ENCODE data around the gene NEURL4.
"Not testable (repeated sequence)": the region's sequence is repeated elsewhere in the genome, so short reads cannot be mapped to it uniquely, and the experiment has no call there.

NEURL4 gene
- 36.3 to 79.7 (median 60.8) reads per million in 9 experiments for total RNA-seq

DNA sequence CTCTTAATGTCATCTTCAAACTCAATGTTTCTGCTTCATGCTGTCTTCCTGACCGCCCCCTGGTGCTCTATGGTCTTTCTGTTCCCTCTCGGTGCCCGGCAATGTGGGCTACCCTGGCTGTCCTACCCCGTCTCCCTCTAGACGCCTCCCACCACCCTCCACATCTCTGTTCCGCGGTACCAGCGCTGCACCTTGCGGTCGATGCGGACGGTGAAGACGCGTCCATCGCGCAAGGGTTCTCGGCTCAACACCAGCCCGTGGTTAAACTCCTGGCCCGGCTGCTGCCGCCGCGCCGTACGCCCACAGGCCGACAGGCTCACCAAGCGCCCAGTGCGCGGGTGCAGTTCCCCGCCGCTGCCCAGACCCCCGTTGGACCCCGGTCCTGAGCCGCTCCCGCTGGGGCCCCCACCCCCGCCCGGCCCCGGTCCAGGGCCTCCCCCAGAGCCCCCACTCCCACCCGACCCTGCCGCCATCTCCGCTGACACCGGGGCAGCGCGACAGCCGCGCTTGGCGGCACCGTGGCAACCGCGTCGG, at the start of gene NEURL4:
Gene NEURL4, minus strand, starts transcription at position 496 of the 534 bp plus-strand sequence. Its CDS starts 23 bp downstream, at position 473.
- peaks cover 18% of the 10 kb centered on the region for H3K36me3 Mint-ChIP-seq (ENCODE audit: insufficient read depth)
- H3K9me3 Mint-ChIP-seq, result no peaks in the 10 kb centered on the region
- H3K4me1 Mint-ChIP-seq (ENCODE audit: low read depth in 2 of 2), result peaks cover 28 to 35% of the 10 kb centered on the region in 2 donors
- ATAC-seq (replicated peaks) (peak; percentile 24), DNase-seq (no peak)
- H3K4me3 Mint-ChIP-seq, result peak within 1 kb of the TSS; percentile 92 to 95
- H3K27ac Mint-ChIP-seq, result peak within 1 kb of the TSS; percentile 92 to 97
- no peaks in the 10 kb centered on the region for H3K27me3 Mint-ChIP-seq

DNA sequence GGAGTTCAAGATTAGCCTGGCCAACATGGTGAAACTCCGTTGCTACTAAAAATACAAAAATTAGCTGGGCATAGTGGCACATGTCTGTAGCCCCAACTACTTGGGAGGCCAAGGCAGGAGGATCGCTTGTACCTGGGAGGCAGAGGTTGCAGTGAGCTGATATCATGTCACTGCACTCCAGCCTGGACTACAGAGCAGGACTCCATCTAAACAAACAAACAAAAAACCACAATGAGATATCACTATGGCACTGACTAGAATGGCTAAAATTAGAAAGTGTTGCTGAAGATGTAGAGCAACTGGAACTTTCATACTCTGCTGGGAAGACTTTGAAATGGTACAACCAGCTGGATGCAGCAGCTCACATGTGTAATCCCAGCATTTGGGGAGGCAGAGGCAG, 45.2 kb upstream of the NEURL4 start:
- H3K9me3 Mint-ChIP-seq, result no peaks in the 10 kb centered on the region
- peaks cover 15 to 26% of the 10 kb centered on the region in 2 donors for H3K27me3 Mint-ChIP-seq
- ATAC-seq (replicated peaks) (no peak), DNase-seq (no peak)
- H3K4me3 Mint-ChIP-seq, result no peak overlapping the region
- H3K4me1 Mint-ChIP-seq (ENCODE audit: low read depth in 2 of 2), result no peaks in the 10 kb centered on the region
- peaks cover 2% of the 10 kb centered on the region for H3K36me3 Mint-ChIP-seq (ENCODE audit: insufficient read depth)
- peak overlapping the region in 1 of 2 donors; percentile 20 for H3K27ac Mint-ChIP-seq

DNA sequence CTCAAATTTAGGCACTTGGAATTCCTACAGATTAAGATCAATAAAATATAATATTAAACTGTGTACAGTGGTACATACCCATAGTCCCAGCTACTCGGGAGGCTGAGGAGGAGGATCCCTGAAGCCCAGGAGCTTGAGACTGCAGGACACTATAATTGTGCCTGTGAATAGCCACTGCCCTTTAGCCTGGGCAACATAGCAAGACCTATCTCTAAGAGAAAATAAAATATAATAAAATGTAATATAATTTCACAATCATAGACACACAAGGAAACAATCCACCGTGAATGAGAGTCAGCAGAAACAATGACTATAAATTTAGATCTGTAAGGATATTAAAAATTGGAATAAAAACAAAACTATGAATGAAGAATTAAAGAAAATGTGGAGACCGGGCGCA, 41.7 kb upstream of the NEURL4 start:
- no peaks in the 10 kb centered on the region for H3K9me3 Mint-ChIP-seq
- no peaks in the 10 kb centered on the region for H3K4me1 Mint-ChIP-seq (ENCODE audit: low read depth in 2 of 2)
- peaks cover 5 to 16% of the 10 kb centered on the region in 2 donors for H3K27me3 Mint-ChIP-seq
- DNase-seq (no peak), ATAC-seq (replicated peaks) (no peak)
- H3K36me3 Mint-ChIP-seq (ENCODE audit: insufficient read depth), result peaks cover 2% of the 10 kb centered on the region
- no peak overlapping the region for H3K4me3 Mint-ChIP-seq
- no peak overlapping the region for H3K27ac Mint-ChIP-seq

DNA sequence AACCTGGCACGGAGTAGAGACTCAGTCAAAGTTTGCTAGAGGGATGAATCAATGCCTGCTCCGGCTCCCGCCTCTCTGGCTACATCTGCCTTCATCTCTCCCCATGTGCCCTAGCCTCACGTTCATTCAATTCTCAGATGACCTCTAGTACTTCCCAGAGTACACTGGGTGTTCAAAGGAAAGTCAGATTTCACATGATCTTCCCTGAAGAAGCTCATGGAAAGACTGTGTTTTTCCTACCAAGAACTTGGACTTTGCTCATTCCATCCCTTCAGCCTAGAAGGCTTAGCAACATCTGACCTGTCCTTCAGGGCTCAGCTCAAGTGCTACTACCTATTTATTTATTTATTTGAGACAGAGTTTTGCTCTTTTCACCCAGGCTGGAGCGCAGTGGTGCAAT, 40.7 kb upstream of the NEURL4 start:
- no peaks in the 10 kb centered on the region for H3K4me1 Mint-ChIP-seq (ENCODE audit: low read depth in 2 of 2)
- ATAC-seq (replicated peaks) (no peak), DNase-seq (no peak)
- no peak overlapping the region for H3K4me3 Mint-ChIP-seq
- H3K36me3 Mint-ChIP-seq (ENCODE audit: insufficient read depth), result peaks cover 2% of the 10 kb centered on the region
- H3K9me3 Mint-ChIP-seq, result no peaks in the 10 kb centered on the region
- H3K27me3 Mint-ChIP-seq, result peaks cover 5 to 21% of the 10 kb centered on the region in 2 donors
- no peak overlapping the region for H3K27ac Mint-ChIP-seq

DNA sequence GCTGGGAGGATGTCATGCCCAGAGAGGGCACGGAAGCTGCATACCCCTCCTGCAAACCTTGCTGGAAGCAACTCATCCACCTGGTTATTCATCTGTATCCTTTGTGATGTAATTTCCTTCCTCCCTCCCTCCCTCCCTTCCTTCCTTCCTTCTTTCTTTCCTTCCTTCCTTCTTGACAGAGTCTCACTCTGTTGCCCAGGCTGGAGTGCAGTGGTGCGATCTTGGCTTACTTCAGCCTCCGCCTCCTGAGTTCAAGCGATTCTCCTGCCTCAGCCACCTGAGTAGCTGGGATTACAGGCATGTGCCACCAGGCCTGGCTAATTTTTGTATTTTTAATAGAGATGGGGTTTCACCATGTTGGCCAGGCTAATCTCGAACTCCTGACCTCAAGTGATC, 39.5 kb upstream of the NEURL4 start:
- not testable (repeated sequence) for H3K4me1 Mint-ChIP-seq (ENCODE audit: low read depth in 2 of 2); H3K27ac Mint-ChIP-seq; DNase-seq; H3K4me3 Mint-ChIP-seq; H3K9me3 Mint-ChIP-seq; H3K36me3 Mint-ChIP-seq (ENCODE audit: insufficient read depth); ATAC-seq (replicated peaks)
- peaks cover 5 to 21% of the 10 kb centered on the region in 2 donors for H3K27me3 Mint-ChIP-seq

DNA sequence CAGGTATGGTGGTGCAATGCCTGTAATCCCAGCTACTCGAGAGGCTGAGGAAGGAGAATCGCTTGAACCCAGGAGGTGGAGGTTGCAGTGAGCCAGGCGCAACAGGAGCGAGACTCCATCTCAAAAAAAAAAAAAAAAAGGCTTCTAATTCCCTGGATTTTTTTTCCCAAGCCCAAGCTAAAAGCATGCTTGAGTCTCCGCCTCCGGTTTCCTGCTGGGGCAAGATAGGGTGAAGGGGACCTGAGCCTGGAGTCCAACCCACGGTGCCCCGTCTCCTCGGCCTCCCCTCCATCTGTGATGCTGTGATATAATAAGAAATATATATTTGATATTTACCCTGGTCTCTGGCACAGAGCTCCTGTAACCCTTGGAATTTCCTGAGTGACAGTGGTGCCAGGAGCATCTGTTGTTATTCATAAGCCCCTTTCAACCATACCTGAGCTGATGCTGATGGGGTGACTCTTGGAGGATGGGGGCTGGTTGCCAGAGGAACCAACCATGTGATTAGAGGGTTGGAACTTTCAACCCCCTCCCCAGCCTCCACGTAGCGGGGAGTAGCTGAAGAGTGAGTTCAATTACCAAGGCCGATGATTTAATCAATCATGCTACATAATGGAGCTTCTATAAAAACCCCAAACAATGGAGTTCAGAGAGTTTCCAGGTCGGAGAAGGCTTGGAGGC, 38.9 kb upstream of the NEURL4 start:
- no peak for ATAC-seq (replicated peaks)
- Mint-ChIP-seq H3K27me3 (peaks cover 5 to 21% of the 10 kb centered on the region in 2 donors), H3K4me3 (no peak overlapping the region), H3K4me1 (ENCODE audit: low read depth in 2 of 2) (no peaks in the 10 kb centered on the region), H3K36me3 (ENCODE audit: insufficient read depth) (no peaks in the 10 kb centered on the region), H3K9me3 (no peaks in the 10 kb centered on the region), H3K27ac (no peak overlapping the region)
- DNase-seq, result no peak

DNA sequence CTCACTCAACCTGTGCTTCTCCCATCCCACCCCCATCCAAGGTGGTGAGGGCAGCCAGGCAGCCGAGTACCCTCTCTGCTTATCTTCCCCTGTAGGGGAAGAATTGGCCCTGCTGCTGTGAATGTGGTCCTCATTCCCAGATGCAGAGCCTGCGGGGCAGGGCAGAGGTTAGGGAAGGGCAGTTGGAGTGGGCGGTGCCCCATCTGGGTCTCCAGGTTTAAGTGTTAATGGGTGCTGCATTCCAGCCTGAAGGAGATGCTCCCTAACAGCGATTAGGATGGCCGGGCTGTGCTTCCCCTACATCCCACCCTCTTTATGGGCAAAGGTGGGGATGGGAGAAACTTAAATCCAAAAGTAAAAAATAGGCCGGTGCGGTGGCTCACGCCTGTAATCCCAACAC, 37.9 kb upstream of the NEURL4 start:
- H3K27ac Mint-ChIP-seq, result no peak overlapping the region
- H3K36me3 Mint-ChIP-seq (ENCODE audit: insufficient read depth), result no peaks in the 10 kb centered on the region

GRCh38 chr17:7365963-7366362, 36.8 kb upstream of the NEURL4 start:
- not testable (repeated sequence) for ATAC-seq (replicated peaks); H3K9me3 Mint-ChIP-seq; H3K27ac Mint-ChIP-seq; H3K4me1 Mint-ChIP-seq (ENCODE audit: low read depth in 2 of 2); H3K36me3 Mint-ChIP-seq (ENCODE audit: insufficient read depth); H3K4me3 Mint-ChIP-seq; DNase-seq
- peaks cover 16 to 34% of the 10 kb centered on the region in 2 donors for H3K27me3 Mint-ChIP-seq

More for the DNA sequence above, 37.9 kb upstream of the NEURL4 start:
- no peaks in the 10 kb centered on the region for H3K4me1 Mint-ChIP-seq (ENCODE audit: low read depth in 2 of 2)
- no peaks in the 10 kb centered on the region for H3K9me3 Mint-ChIP-seq
- H3K27me3 Mint-ChIP-seq, result peaks cover 7 to 26% of the 10 kb centered on the region in 2 donors
- no peak overlapping the region for H3K4me3 Mint-ChIP-seq
- DNase-seq, result no peak
- no peak for ATAC-seq (replicated peaks)

DNA sequence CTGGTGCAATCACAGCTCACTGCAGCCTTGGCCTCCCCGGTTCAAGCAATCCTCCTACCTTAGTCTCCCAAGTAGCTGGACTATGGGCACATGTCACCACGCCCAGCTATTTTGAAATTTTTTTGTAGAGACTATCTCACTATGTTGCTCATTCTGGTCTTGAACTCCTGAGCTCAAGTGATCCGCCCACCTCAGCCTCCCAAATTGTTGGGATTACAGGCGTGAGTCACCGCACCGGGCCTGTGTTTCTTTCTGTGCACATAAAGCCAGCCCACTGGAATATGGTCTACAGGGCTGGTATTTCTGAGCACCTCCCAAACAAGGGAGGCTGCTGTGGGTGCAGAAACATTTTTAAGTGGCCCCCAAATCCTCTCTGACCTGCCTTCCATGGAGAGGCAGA, 34.2 kb upstream of the NEURL4 start:
- ATAC-seq (replicated peaks) (no peak), DNase-seq (no peak)
- no peaks in the 10 kb centered on the region for H3K4me1 Mint-ChIP-seq (ENCODE audit: low read depth in 2 of 2)
- H3K27me3 Mint-ChIP-seq, result peaks cover 10 to 19% of the 10 kb centered on the region in 2 donors
- no peak overlapping the region for H3K27ac Mint-ChIP-seq
- H3K36me3 Mint-ChIP-seq (ENCODE audit: insufficient read depth), result no peaks in the 10 kb centered on the region
- H3K9me3 Mint-ChIP-seq, result no peaks in the 10 kb centered on the region
- no peak overlapping the region for H3K4me3 Mint-ChIP-seq

GRCh38 chr17:7361906-7362305, 32.8 kb upstream of the NEURL4 start:
- H3K27me3 Mint-ChIP-seq, result peaks cover 10 to 19% of the 10 kb centered on the region in 2 donors

GRCh38 chr17:7357381-7357780, 28.2 kb upstream of the NEURL4 start:
- Mint-ChIP-seq H3K4me1 (ENCODE audit: low read depth in 2 of 2) (peaks cover 26 to 29% of the 10 kb centered on the region in 2 donors), H3K9me3 (no peaks in the 10 kb centered on the region), H3K36me3 (ENCODE audit: insufficient read depth) (peaks cover 6% of the 10 kb centered on the region), H3K27me3 (peaks cover 10 to 12% of the 10 kb centered on the region in 2 donors), H3K4me3 (no peak overlapping the region), H3K27ac (no peak overlapping the region)
- DNase-seq (no peak), ATAC-seq (replicated peaks) (no peak)

More at GRCh38 chr17:7361906-7362305, 32.8 kb upstream of the NEURL4 start:
- Mint-ChIP-seq H3K36me3 (ENCODE audit: insufficient read depth) (peaks cover 2% of the 10 kb centered on the region), H3K9me3 (no peaks in the 10 kb centered on the region), H3K27ac (no peak overlapping the region), H3K4me1 (ENCODE audit: low read depth in 2 of 2) (no peaks in the 10 kb centered on the region), H3K4me3 (no peak overlapping the region)
- no peak for ATAC-seq (replicated peaks)
- no peak for DNase-seq

- DNase-seq (no peak), ATAC-seq (replicated peaks) (no peak)
- Mint-ChIP-seq H3K4me1 (ENCODE audit: low read depth in 2 of 2) (peaks cover 27 to 32% of the 10 kb centered on the region in 2 donors), H3K27me3 (peaks cover 5 to 6% of the 10 kb centered on the region in 2 donors), H3K36me3 (ENCODE audit: insufficient read depth) (peaks cover 8% of the 10 kb centered on the region), H3K4me3 (no peak overlapping the region), H3K9me3 (no peaks in the 10 kb centered on the region), H3K27ac (no peak overlapping the region)
Measured at GRCh38 chr17:7356756-7357155, 27.6 kb upstream of the NEURL4 start.

- peak; percentile 49 for ATAC-seq (replicated peaks)
- DNase-seq, result peak; percentile 79 to 82 (median 81)
- no peak overlapping the region for H3K4me3 Mint-ChIP-seq
- H3K27me3 Mint-ChIP-seq, result no peaks in the 10 kb centered on the region
- H3K9me3 Mint-ChIP-seq, result no peaks in the 10 kb centered on the region
- H3K27ac Mint-ChIP-seq, result peak overlapping the region in 1 of 2 donors; percentile 57
- peaks cover 30 to 32% of the 10 kb centered on the region in 2 donors for H3K4me1 Mint-ChIP-seq (ENCODE audit: low read depth in 2 of 2)
- peaks cover 12% of the 10 kb centered on the region for H3K36me3 Mint-ChIP-seq (ENCODE audit: insufficient read depth)
Measured at GRCh38 chr17:7356072-7356549, 27.0 kb upstream of the NEURL4 start.

DNA sequence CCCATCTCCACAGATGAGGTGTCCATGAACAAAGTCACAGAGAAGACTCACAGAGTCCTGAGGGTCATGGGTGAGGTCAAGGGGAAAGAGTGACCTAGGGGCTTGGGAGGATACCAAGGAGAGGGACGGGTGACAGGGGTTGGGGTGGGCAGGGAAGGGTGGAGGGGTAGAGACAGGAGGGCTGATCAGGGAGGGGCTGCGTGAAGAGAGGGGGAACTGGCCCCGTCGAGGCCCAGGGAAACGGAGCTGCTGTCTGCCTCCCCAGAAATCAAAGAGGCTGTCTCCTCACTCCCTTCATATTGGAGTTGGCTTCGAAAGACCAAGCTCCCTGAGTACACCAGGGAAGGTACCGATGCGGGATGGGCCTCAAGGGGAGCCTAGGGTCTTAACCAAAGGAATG, 26.4 kb upstream of the NEURL4 start:
- ATAC-seq (replicated peaks) (no peak), DNase-seq (no peak)
- Mint-ChIP-seq H3K9me3 (no peaks in the 10 kb centered on the region), H3K27ac (peak overlapping the region in 1 of 2 donors; percentile 57), H3K36me3 (ENCODE audit: insufficient read depth) (peaks cover 17% of the 10 kb centered on the region), H3K4me1 (ENCODE audit: low read depth in 2 of 2) (peaks cover 31 to 32% of the 10 kb centered on the region in 2 donors), H3K27me3 (no peaks in the 10 kb centered on the region), H3K4me3 (no peak overlapping the region)
